Loucy (cell line): Measurements from ENCODE around the gene SLC16A6.

Source experiments
- CTCF ChIP-seq: fragments of 200-600 bp; sonication (generic); conservative IDR thresholded peaks from 2 replicates; pipeline ENCODE4 v1.5.1; 2014; ENCODE audit warnings: mild to moderate bottlenecking, antibody characterized with exemption, low read length
- EZH2phosphoT487 ChIP-seq: fragments of 200-600 bp; IDR thresholded peaks from 2 replicates; pipeline ENCODE4 v1.6.1; 2018; ENCODE audit warnings: antibody characterized with exemption, mild to moderate bottlenecking, moderate library complexity, borderline replicate concordance

- no peak for TF ChIP-seq CTCF
- no peak for TF ChIP-seq EZH2phosphoT487
Observed at GRCh38 chr17:68222606-68223005, 68.3 kb downstream of the SLC16A6 start.
